DOHH2 (cell line): ENCODE results near the gene LKAAEAR1.

Source experiments
- CTCF ChIP-seq: fragments of 200-600 bp; sonication (generic); IDR thresholded peaks from one replicate; pipeline ENCODE4 v1.5.1; 2014; ENCODE audit warnings: antibody characterized with exemption, mild to moderate bottlenecking, low read depth, low read length; ENCODE audit not compliant: poor library complexity, severe bottlenecking
- EZH2phosphoT487 ChIP-seq: fragments of 200-600 bp; sonication (generic); IDR thresholded peaks from 2 replicates; pipeline ENCODE4 v1.6.1; 2017; ENCODE audit warnings: borderline replicate concordance, mild to moderate bottlenecking, antibody characterized with exemption, low read length, moderate library complexity, mixed read lengths

- TF ChIP-seq CTCF = no peak
- TF ChIP-seq EZH2phosphoT487 = no peak
Measured at GRCh38 chr20:64067005-64067632, 17.1 kb downstream of the LKAAEAR1 start.
